Measurements from ENCODE around the gene ST6GAL1. TPM values are rescaled to one million over a fixed set of nuclear protein-coding genes. Genes with fewer than 3 reads are reported as not detected.

ST6GAL1 gene
- total RNA-seq, 1 experiment from 2014 or later, result 74.2 TPM

- Histone ChIP-seq H3K9me3 (ENCODE audit: low read depth, low read length, poor library complexity, severe bottlenecking) (no peaks in the 10 kb centered on the region), H3K27me3 (replicated peaks; ENCODE audit: insufficient read depth, low read depth, low read length, poor library complexity) (no peaks in the 10 kb centered on the region), H3K36me3 (ENCODE audit: insufficient read depth, low read length, poor library complexity, severe bottlenecking) (peaks cover 4% of the 10 kb centered on the region), H3K4me1 (ENCODE audit: insufficient read depth, low read length, poor library complexity, severe bottlenecking) (peaks cover 3% of the 10 kb centered on the region), H3K4me3 (ENCODE audit: low read depth, low read length, poor library complexity, severe bottlenecking) (no peak overlapping the region), H3K27ac (ENCODE audit: low read depth, low read length, poor library complexity, severe bottlenecking) (no peak overlapping the region)
- DNase-seq (ENCODE audit: low spot score), result no peak
- no TSS peak for BruUV-seq (replicated peaks)
- ChIA-PET CTCF (interaction anchor here (0.6 to 0.7 kb wide), 2 partner anchors 12 to 92 kb away, joined by 3 to 4 read pairs; no protein-coding TSS in a partner anchor), POLR2A (ENCODE audit: low non-redundant PET) (no interaction called here)
- intact Hi-C loops (cut with micrococcal nuclease; ENCODE audit: unreplicated experiment), result no loop called here
- no peak for TF ChIP-seq EZH2 (IDR thresholded peaks at IDR 0.05; ENCODE audit: borderline replicate concordance, low read depth, low read length, poor library complexity, severe bottlenecking)
Measured at GRCh38 chr3:186940967-186941366, 10.6 kb downstream of the ST6GAL1 start.

DNA sequence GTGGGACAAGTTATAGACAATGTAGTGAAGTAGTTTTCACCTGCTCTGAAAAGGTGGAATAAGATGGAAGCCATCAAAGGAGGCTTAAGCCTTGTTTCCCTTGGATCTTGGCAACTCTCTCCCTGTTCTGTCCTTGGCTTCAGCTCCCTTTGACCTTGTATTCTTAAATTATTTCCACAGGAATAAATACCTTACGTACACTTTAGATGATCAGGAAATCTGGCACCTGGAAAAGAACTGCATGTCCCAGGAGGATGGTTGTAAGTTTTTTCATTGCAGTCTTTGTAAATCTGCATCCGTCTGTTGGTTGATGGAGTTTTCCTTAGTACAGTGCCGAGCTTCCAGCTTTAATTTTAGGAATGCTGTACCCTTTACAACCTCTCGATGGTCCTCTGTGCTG lies 11.8 kb downstream of the ST6GAL1 start:
- H3K4me3 ChIP-seq (ENCODE audit: low read depth, low read length, poor library complexity, severe bottlenecking), result no peak overlapping the region
- ChIA-PET POLR2A (ENCODE audit: low non-redundant PET) (interaction anchor here (0.6 kb wide), 1 partner anchor 22 kb away, joined by 3 read pairs; no protein-coding TSS in a partner anchor), CTCF (interaction anchor here (0.6 kb wide), 1 partner anchor 223 kb away, joined by 4 read pairs; no protein-coding TSS in a partner anchor)
- peaks cover 3% of the 10 kb centered on the region for H3K36me3 ChIP-seq (ENCODE audit: insufficient read depth, low read length, poor library complexity, severe bottlenecking)
- H3K4me1 ChIP-seq (ENCODE audit: insufficient read depth, low read length, poor library complexity, severe bottlenecking), result peaks cover 3% of the 10 kb centered on the region
- TF ChIP-seq EZH2 (IDR thresholded peaks at IDR 0.05; ENCODE audit: borderline replicate concordance, low read depth, low read length, poor library complexity, severe bottlenecking), result no peak
- TF ChIP-seq, protein P1, sequence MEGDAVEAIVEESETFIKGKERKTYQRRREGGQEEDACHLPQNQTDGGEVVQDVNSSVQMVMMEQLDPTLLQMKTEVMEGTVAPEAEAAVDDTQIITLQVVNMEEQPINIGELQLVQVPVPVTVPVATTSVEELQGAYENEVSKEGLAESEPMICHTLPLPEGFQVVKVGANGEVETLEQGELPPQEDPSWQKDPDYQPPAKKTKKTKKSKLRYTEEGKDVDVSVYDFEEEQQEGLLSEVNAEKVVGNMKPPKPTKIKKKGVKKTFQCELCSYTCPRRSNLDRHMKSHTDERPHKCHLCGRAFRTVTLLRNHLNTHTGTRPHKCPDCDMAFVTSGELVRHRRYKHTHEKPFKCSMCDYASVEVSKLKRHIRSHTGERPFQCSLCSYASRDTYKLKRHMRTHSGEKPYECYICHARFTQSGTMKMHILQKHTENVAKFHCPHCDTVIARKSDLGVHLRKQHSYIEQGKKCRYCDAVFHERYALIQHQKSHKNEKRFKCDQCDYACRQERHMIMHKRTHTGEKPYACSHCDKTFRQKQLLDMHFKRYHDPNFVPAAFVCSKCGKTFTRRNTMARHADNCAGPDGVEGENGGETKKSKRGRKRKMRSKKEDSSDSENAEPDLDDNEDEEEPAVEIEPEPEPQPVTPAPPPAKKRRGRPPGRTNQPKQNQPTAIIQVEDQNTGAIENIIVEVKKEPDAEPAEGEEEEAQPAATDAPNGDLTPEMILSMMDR (conservative IDR thresholded peaks at IDR 0.05; ENCODE audit: low read depth, low read length), result no peak
- H3K9me3 ChIP-seq (ENCODE audit: low read depth, low read length, poor library complexity, severe bottlenecking), result no peaks in the 10 kb centered on the region
- no TSS peak for BruUV-seq (replicated peaks)
- no peak overlapping the region for H3K27ac ChIP-seq (ENCODE audit: low read depth, low read length, poor library complexity, severe bottlenecking)
- DNase-seq (ENCODE audit: low spot score), result no peak
- H3K27me3 ChIP-seq (replicated peaks; ENCODE audit: insufficient read depth, low read depth, low read length, poor library complexity), result no peaks in the 10 kb centered on the region
- intact Hi-C loops (cut with micrococcal nuclease; ENCODE audit: unreplicated experiment), result no loop called here

DNA sequence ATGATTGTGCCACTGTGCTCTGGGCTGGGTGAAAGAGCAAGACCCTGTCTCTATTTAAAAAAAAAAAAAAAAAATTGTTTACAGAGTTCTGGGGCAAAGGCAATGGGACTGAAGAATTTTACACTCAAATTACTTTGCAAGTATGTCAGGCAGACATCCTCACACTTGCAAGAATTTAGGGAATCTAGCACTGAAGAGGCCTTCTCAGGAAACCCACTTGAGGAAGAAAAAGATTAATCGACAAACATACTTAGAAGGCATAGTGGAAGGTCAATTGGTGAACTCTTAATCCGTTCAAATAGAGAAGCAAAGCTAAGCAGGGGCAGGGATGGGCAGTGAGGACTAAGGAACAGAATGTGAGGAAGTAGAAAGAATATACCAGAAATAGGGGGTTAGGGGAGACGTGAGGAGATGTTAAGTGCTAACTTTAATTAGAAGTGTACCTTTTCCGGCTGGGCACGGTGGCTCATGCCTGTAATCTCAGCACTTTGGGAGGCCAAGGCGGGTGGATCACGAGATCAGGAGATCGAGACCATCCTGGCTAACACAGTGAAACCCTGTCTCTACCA lies 15.0 kb downstream of the ST6GAL1 start:
- Histone ChIP-seq H3K27ac (ENCODE audit: low read depth, low read length, poor library complexity, severe bottlenecking) (no peak overlapping the region), H3K4me3 (ENCODE audit: low read depth, low read length, poor library complexity, severe bottlenecking) (no peak overlapping the region), H3K4me1 (ENCODE audit: insufficient read depth, low read length, poor library complexity, severe bottlenecking) (peaks cover 3% of the 10 kb centered on the region), H3K9me3 (ENCODE audit: low read depth, low read length, poor library complexity, severe bottlenecking) (no peaks in the 10 kb centered on the region), H3K27me3 (replicated peaks; ENCODE audit: insufficient read depth, low read depth, low read length, poor library complexity) (no peaks in the 10 kb centered on the region), H3K36me3 (ENCODE audit: insufficient read depth, low read length, poor library complexity, severe bottlenecking) (no peaks in the 10 kb centered on the region)
- ChIA-PET POLR2A (ENCODE audit: low non-redundant PET) (no interaction called here), CTCF (interaction anchor here (0.6 kb wide), 1 partner anchor 355 kb away, joined by 3 read pairs; no protein-coding TSS in a partner anchor)
- no peak for DNase-seq (ENCODE audit: low spot score)
- no peak for TF ChIP-seq EZH2 (IDR thresholded peaks at IDR 0.05; ENCODE audit: borderline replicate concordance, low read depth, low read length, poor library complexity, severe bottlenecking)
- TF ChIP-seq, protein P1 (conservative IDR thresholded peaks at IDR 0.05; ENCODE audit: low read depth, low read length), result no peak
- no TSS peak for BruUV-seq (replicated peaks)
- intact Hi-C loops (cut with micrococcal nuclease; ENCODE audit: unreplicated experiment), result no loop called here

Measured in A673 (cell line).